Activated CD8-positive, alpha-beta T cell treated with anti-CD3 and anti-CD28 coated beads for 36 hours (primary cell): ENCODE data around the gene RNF20. TPM values are rescaled to one million over a fixed set of nuclear protein-coding genes. Genes with fewer than 3 reads are reported as not detected.
"Not testable (repeated sequence)": the region's sequence is repeated elsewhere in the genome, so short reads cannot be mapped to it uniquely, and the experiment has no call there.

ENCODE experiments used
- ATAC-seq: fragments of 200-7000 bp; cut with Tn5 transposase; one replicate; pipeline ENCODE4 v1.10.0; 2021; ENCODE audit warnings: mild to moderate bottlenecking, moderate library complexity
- CTCF ChIA-PET: fragments of 350-600 bp; sonication (Branson Sonifier 250); formaldehyde crosslinking; loops from one replicate; lab custom pipeline; 2021; ENCODE audit warnings: antibody characterized with exemption; lab: Charles Lee
- POLR2A ChIA-PET: fragments of 350-600 bp; sonication (Branson Sonifier 250); formaldehyde crosslinking; loops from one replicate; lab custom pipeline; 2021; ENCODE audit warnings: antibody characterized with exemption; lab: Charles Lee
- DNase-seq: peaks from one replicate; pipeline ENCODE4 v3.0.0-alpha.2; 2020
- H3K27ac Mint-ChIP-seq: one replicate; pipeline ENCODE4 v1.8.0; 2021; ENCODE audit warnings: mild to moderate bottlenecking, mixed read lengths
- H3K27me3 Mint-ChIP-seq: one replicate; pipeline ENCODE4 v1.8.0; 2021; ENCODE audit warnings: mixed read lengths
- H3K36me3 Mint-ChIP-seq: one replicate; pipeline ENCODE4 v1.8.0; 2021; ENCODE audit warnings: low read depth, mixed read lengths
- H3K4me1 Mint-ChIP-seq: one replicate; pipeline ENCODE4 v1.8.0; 2021; ENCODE audit warnings: low read depth, mixed read lengths
- H3K4me3 Mint-ChIP-seq: one replicate; pipeline ENCODE4 v1.8.0; 2021; ENCODE audit warnings: mild to moderate bottlenecking, moderate library complexity, mixed read lengths
- H3K9me3 Mint-ChIP-seq: one replicate; pipeline ENCODE4 v1.8.0; 2021; ENCODE audit warnings: mixed read lengths
- CTCF ChIP-seq: fragments of 200-600 bp; IDR thresholded peaks from one replicate; pipeline ENCODE4 v1.8.0; 2022; ENCODE audit warnings: antibody characterized with exemption, mild to moderate bottlenecking
- intact Hi-C: fragments of 100-400 bp; cut with micrococcal nuclease; formaldehyde crosslinking; loops from one replicate; pipeline ENCODE4 v1.10.0; 2022
- total RNA-seq, 2 experiments: library from RNA; stranded (reverse); gene quantifications; one replicate each; pipeline ENCODE4 v1.2.3, GENCODE V29; 2021

RNF20 gene
- total RNA-seq, 2 experiments from 2014 or later: 30.6 to 39.1 TPM

GRCh38 chr9:101543098-101543735 is 9.6 kb downstream of the RNF20 start:
- Mint-ChIP-seq H3K27me3 (no peaks in the 10 kb centered on the region), H3K36me3 (peaks cover 33% of the 10 kb centered on the region), H3K27ac (no peak overlapping the region), H3K4me3 (no peak overlapping the region), H3K9me3 (no peaks in the 10 kb centered on the region), H3K4me1 (no peaks in the 10 kb centered on the region)
- POLR2A ChIA-PET: interaction anchor here (1.3 kb wide), 1 partner anchor 10 kb away, joined by 5 read pairs; the partner anchor contains the start of gene RNF20
- CTCF ChIA-PET: no interaction called here
- ATAC-seq: no peak
- DNase-seq: no peak
- intact Hi-C loops: no loop called here
- TF ChIP-seq CTCF: no peak

GRCh38 chr9:101549472-101550098 is 15.9 kb downstream of the RNF20 start:
- ATAC-seq, H3K9me3 Mint-ChIP-seq, CTCF ChIA-PET, H3K27ac Mint-ChIP-seq, H3K4me3 Mint-ChIP-seq, DNase-seq, H3K27me3 Mint-ChIP-seq, H3K4me1 Mint-ChIP-seq, intact Hi-C loops: not testable (repeated sequence)
- TF ChIP-seq CTCF: peak; percentile 28
- POLR2A ChIA-PET: interaction anchor here (0.6 kb wide), 1 partner anchor 9 kb away, joined by 3 read pairs; no protein-coding TSS in a partner anchor
- peaks cover 70% of the 10 kb centered on the region for H3K36me3 Mint-ChIP-seq

GRCh38 chr9:101561740-101562139 is 28.1 kb downstream of the RNF20 start:
- Mint-ChIP-seq H3K36me3 (peaks cover 78% of the 10 kb centered on the region), H3K27ac (no peak overlapping the region), H3K4me3 (no peak overlapping the region), H3K27me3 (no peaks in the 10 kb centered on the region), H3K9me3 (peaks cover 12% of the 10 kb centered on the region), H3K4me1 (peaks cover 19% of the 10 kb centered on the region)
- no peak for ATAC-seq
- intact Hi-C loops: no loop called here
- CTCF ChIA-PET: interaction anchor here (1.6 kb wide), 1 partner anchor 12 kb away, joined by 3 read pairs; no protein-coding TSS in a partner anchor
- no peak for TF ChIP-seq CTCF
- DNase-seq: no peak
- POLR2A ChIA-PET: no interaction called here

- peaks cover 8% of the 10 kb centered on the region for H3K9me3 Mint-ChIP-seq
- DNase-seq: no peak
- CTCF ChIA-PET: interaction anchor here (1.1 to 1.6 kb wide), 2 partner anchors 11 to 104 kb away, joined by 3 read pairs; no protein-coding TSS in a partner anchor
- H3K27ac Mint-ChIP-seq: no peak overlapping the region
- no peaks in the 10 kb centered on the region for H3K27me3 Mint-ChIP-seq
- POLR2A ChIA-PET: no interaction called here
- H3K36me3 Mint-ChIP-seq: peaks cover 75% of the 10 kb centered on the region
- ATAC-seq: no peak
- H3K4me3 Mint-ChIP-seq: no peak overlapping the region
- peaks cover 30% of the 10 kb centered on the region for H3K4me1 Mint-ChIP-seq
- intact Hi-C loops: no loop called here
- no peak for TF ChIP-seq CTCF
Measured at GRCh38 chr9:101562966-101563365, 29.3 kb downstream of the RNF20 start.

GRCh38 chr9:101564252-101564651 is 30.6 kb downstream of the RNF20 start:
- ChIA-PET CTCF (interaction anchor here (0.9 to 1.2 kb wide), 2 partner anchors 20 to 37 kb away, joined by 3 to 4 read pairs; no protein-coding TSS in a partner anchor), POLR2A (interaction anchor here (1.4 kb wide), 1 partner anchor 29 kb away, joined by 4 read pairs; no protein-coding TSS in a partner anchor)
- Mint-ChIP-seq H3K9me3 (peaks cover under 1% of the 10 kb centered on the region), H3K4me3 (no peak overlapping the region), H3K27ac (no peak overlapping the region), H3K4me1 (peaks cover 34% of the 10 kb centered on the region), H3K27me3 (no peaks in the 10 kb centered on the region), H3K36me3 (peaks cover 72% of the 10 kb centered on the region)
- no peak for DNase-seq
- no peak for TF ChIP-seq CTCF
- ATAC-seq: no peak
- intact Hi-C loops: no loop called here
